Endothelial cell of umbilical vein (primary cell): ENCODE data around the gene GRSF1. TPM values are rescaled to one million over a fixed set of nuclear protein-coding genes. Genes with fewer than 3 reads are reported as not detected.

Experiments used
- BruUV-seq: library from RNA; stranded (reverse); fragments of 400-500 nt; replicated peaks from 2 replicates; lab custom pipeline; 2021; lab: Mats Ljungman, UMichigan
- CTCF ChIA-PET: fragments of 300-600, 350-600 bp; sonication (Branson Sonifier 250); formaldehyde crosslinking; loops from one replicate; lab custom pipeline; 2021; ENCODE audit warnings: antibody characterized with exemption, inconsistent platforms; lab: Charles Lee
- POLR2A ChIA-PET: fragments of 300-600, 350-600 bp; sonication (Branson Sonifier 250); formaldehyde crosslinking; loops from one replicate; lab custom pipeline; 2021; ENCODE audit warnings: antibody characterized with exemption, inconsistent platforms; lab: Charles Lee
- DNase-seq: peaks from one replicate; pipeline ENCODE4 v3.0.0-alpha.2; 2011; ENCODE audit warnings: low read depth, low spot score
- FAIRE-seq: peaks from 2 replicates; lab custom pipeline; 2011; peaks lifted over from hg19 to GRCh38; lab: Jason Lieb, UNC
- H2AFZ ChIP-seq: 2 replicates; pipeline ENCODE4 v1.6.0; 2012; ENCODE audit warnings: low read depth, low read length, control low read depth, inconsistent platforms
- H3K27ac ChIP-seq: 2 replicates; pipeline ENCODE4 v1.5.1; 2011; ENCODE audit warnings: low read depth, mild to moderate bottlenecking, control low read depth, low read length, moderate library complexity; ENCODE audit not compliant: insufficient read depth
- H3K27me3 ChIP-seq, 2 experiments: 2 replicates each; pipeline versions ENCODE4 v1.6.0 to v1.6.1; 2011; ENCODE audit warnings: low read length in 2 of 2, mixed read lengths in 1 of 2; ENCODE audit not compliant: control insufficient read depth in 2 of 2, insufficient read depth in 2 of 2
- H3K36me3 ChIP-seq, 2 experiments: 2 replicates in 1 of 2; 3 replicates in 1 of 2; pipeline ENCODE4 v1.5.1; 2011; ENCODE audit warnings: low read length in 2 of 2, mild to moderate bottlenecking in 1 of 2, moderate library complexity in 1 of 2; ENCODE audit not compliant: control insufficient read depth in 2 of 2, insufficient read depth in 2 of 2; ENCODE audit errors: extremely low read depth in 1 of 2
- H3K4me1 ChIP-seq: 3 replicates; pipeline ENCODE4 v1.5.1; 2011; ENCODE audit warnings: mild to moderate bottlenecking, low read length; ENCODE audit not compliant: control insufficient read depth, insufficient read depth; ENCODE audit errors: extremely low read depth
- H3K4me2 ChIP-seq: 2 replicates; pipeline ENCODE4 v1.6.1; 2011; ENCODE audit warnings: low read length, control low read depth, mixed read lengths; ENCODE audit not compliant: insufficient read depth
- H3K4me3 ChIP-seq, 3 experiments: fragments of 200-600 bp in 1 of 3; sonication (generic), shearing (Covaris generic) in 1 of 3; replicated peaks in 1 of 3; 2 replicates each; pipeline ENCODE4 v1.5.1; 2011 to 2016; ENCODE audit warnings: control low read depth in 3 of 3, low read length in 3 of 3, mild to moderate bottlenecking in 2 of 3, inconsistent platforms in 1 of 3, low read depth in 1 of 3, moderate library complexity in 1 of 3; ENCODE audit not compliant: insufficient read depth in 1 of 3
- H3K79me2 ChIP-seq: 2 replicates; pipeline ENCODE4 v1.6.0; 2012; ENCODE audit warnings: low read length, inconsistent platforms; ENCODE audit not compliant: control insufficient read depth, insufficient read depth
- H3K9ac ChIP-seq: replicated peaks from 2 replicates; pipeline ENCODE3; 2011; ENCODE audit warnings: low read length, control low read depth; ENCODE audit not compliant: insufficient read depth; ENCODE audit errors: extremely low read depth
- H3K9me1 ChIP-seq: replicated peaks from 3 replicates; pipeline ENCODE4 v1.6.0; 2011; ENCODE audit warnings: mild to moderate bottlenecking, low read length; ENCODE audit not compliant: control insufficient read depth, insufficient read depth; ENCODE audit errors: extremely low read depth
- H3K9me3 ChIP-seq: replicated peaks from 2 replicates; pipeline ENCODE4 v1.5.1; 2012; ENCODE audit warnings: low read length, inconsistent platforms; ENCODE audit not compliant: control insufficient read depth, insufficient read depth
- H4K20me1 ChIP-seq: replicated peaks from 2 replicates; pipeline ENCODE3; 2011; ENCODE audit warnings: mild to moderate bottlenecking, low read length; ENCODE audit not compliant: control insufficient read depth, insufficient read depth; ENCODE audit errors: extremely low read depth
- CTCF ChIP-seq, 2 donors: IDR thresholded peaks; 1 replicate in 1 of 2; 2 replicates in 1 of 2; pipeline ENCODE4 v1.5.1; 2011; ENCODE audit warnings: low read length in 2 of 2, mild to moderate bottlenecking in 2 of 2, moderate library complexity in 2 of 2, control low read depth in 1 of 2, inconsistent platforms in 1 of 2, low read depth in 1 of 2; ENCODE audit not compliant: insufficient read depth in 1 of 2; ENCODE audit errors: extremely low read depth in 1 of 2
- EZH2 ChIP-seq: IDR thresholded peaks from 2 replicates; pipeline ENCODE4 v1.6.1; 2012; ENCODE audit warnings: borderline replicate concordance, low read depth, mild to moderate bottlenecking, moderate library complexity, low read length, inconsistent platforms; ENCODE audit not compliant: severe bottlenecking
- FOS ChIP-seq: IDR thresholded peaks from 2 replicates; pipeline ENCODE4 v1.6.1; 2011; ENCODE audit warnings: mild to moderate bottlenecking, low read length, moderate library complexity, borderline replicate concordance; ENCODE audit not compliant: insufficient read depth
- GATA2 ChIP-seq: IDR thresholded peaks from 2 replicates; pipeline ENCODE4 v1.7.0; 2011; ENCODE audit warnings: low read depth, mild to moderate bottlenecking, moderate library complexity, mixed read lengths, low read length; ENCODE audit not compliant: insufficient read length, insufficient read depth
- JUN ChIP-seq: IDR thresholded peaks from 2 replicates; pipeline ENCODE4 v1.6.1; 2011; ENCODE audit warnings: borderline replicate concordance, low read depth; ENCODE audit not compliant: insufficient read length, insufficient read depth
- MYC ChIP-seq: IDR thresholded peaks from one replicate; pipeline ENCODE4 v1.6.1; 2011; ENCODE audit warnings: mild to moderate bottlenecking, low read depth, low read length
- POLR2A ChIP-seq: IDR thresholded peaks from 2 replicates; pipeline ENCODE4 v1.6.1; 2012; ENCODE audit warnings: low read depth, mild to moderate bottlenecking, control low read depth, low read length
- POLR2AphosphoS5 ChIP-seq: IDR thresholded peaks from 2 replicates; pipeline ENCODE4 v1.6.1; 2012; ENCODE audit warnings: low read depth, mild to moderate bottlenecking, control low read depth, low read length, moderate library complexity; ENCODE audit not compliant: insufficient read depth
- dilution Hi-C: fragments of 300-500 bp; cut with MboI; formaldehyde crosslinking; loops from one replicate; pipeline ENCODE4 v1.15.0; 2019; ENCODE audit warnings: low sequenced_read_pairs; ENCODE audit not compliant: extremely low pct_ligation_motif_present
- intact Hi-C: fragments of 100-400 bp; cut with micrococcal nuclease; formaldehyde crosslinking; loops from one replicate; pipeline ENCODE4 v1.10.0; 2022
- polyA plus RNA-seq, 4 experiments: library from polyadenylated mRNA; depleted of rRNA in 3 of 4; stranded (reverse) in 3 of 4; unstranded in 1 of 4; fragments of >200 nt; gene quantifications; 2 replicates each; pipeline versions ENCODE4 v1.2.1 to v1.2.3, GENCODE V29; 2011 to 2012; ENCODE audit warnings: missing spikeins in 1 of 4
- total RNA-seq: library from RNA; stranded (reverse); gene quantifications from 2 replicates; pipeline ENCODE4 v1.2.3, GENCODE V29; 2021
- TF ChIP-seq, protein P1 (sequence below): IDR thresholded peaks from 2 replicates; pipeline ENCODE4 v1.6.1; 2011; ENCODE audit not compliant: insufficient read depth, insufficient read length

Gene GRSF1
- total and polyA plus RNA-seq, 2 donors (not counting 3 experiments of a cell fraction or from before 2014, with no cell fraction given) = 29.1 to 70.7 TPM

DNA sequence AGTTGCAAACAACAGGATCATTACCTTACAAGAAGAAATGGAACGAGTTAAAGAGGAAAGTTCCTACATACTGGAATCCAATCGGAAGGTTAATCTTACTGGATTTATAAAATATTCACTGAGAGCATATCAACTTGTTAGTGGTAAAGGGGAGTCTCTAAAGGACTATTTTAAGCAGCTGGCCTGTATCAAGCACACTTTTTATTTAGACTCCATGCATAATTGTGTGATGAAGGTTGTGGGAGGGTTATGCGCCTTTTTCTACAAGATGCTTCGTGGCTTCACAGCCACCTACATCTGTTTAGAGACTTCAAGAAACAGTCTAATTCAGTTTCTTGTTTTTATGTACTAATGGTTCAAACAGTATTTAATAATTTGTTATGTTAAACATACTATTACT lies 56.6 kb downstream of the GRSF1 start:
- BruUV-seq = no TSS peak
- intact Hi-C loops = no loop called here
- CTCF ChIA-PET = no interaction called here

More for the DNA sequence above, 56.6 kb downstream of the GRSF1 start:
- TF ChIP-seq FOS (no peak), POLR2A (no peak), POLR2AphosphoS5 (no peak), GATA2 (no peak), CTCF (IDR thresholded peaks at IDR 0.05; ENCODE audit: extremely low read depth in 1 of 2, insufficient read depth in 1 of 2, low read depth in 1 of 2, low read length in 2 of 2) (no peak), JUN (no peak), MYC (no peak), EZH2 (no peak)
- TF ChIP-seq, protein P1, sequence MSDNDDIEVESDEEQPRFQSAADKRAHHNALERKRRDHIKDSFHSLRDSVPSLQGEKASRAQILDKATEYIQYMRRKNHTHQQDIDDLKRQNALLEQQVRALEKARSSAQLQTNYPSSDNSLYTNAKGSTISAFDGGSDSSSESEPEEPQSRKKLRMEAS = no peak
- no peak for DNase-seq
- POLR2A ChIA-PET = no interaction called here
- Histone ChIP-seq H3K27ac (no peak overlapping the region), H4K20me1 (no peaks in the 10 kb centered on the region), H3K4me3 (no peak overlapping the region), H3K4me1 (peaks cover 13% of the 10 kb centered on the region), H3K9ac (no peak overlapping the region), H3K79me2 (no peaks in the 10 kb centered on the region), H2AFZ (no peak overlapping the region), H3K4me2 (no peak overlapping the region), H3K9me3 (no peaks in the 10 kb centered on the region), H3K27me3 (no peaks in the 10 kb centered on the region), H3K9me1 (no peaks in the 10 kb centered on the region), H3K36me3 (peaks cover 0 to 3% of the 10 kb centered on the region in 2 experiments)
- dilution Hi-C loops = no loop called here
- no peak for FAIRE-seq
